GM23338 (cell line): ENCODE data around the gene PAN2. TPM values are rescaled to one million over a fixed set of nuclear protein-coding genes. Genes with fewer than 3 reads are reported as not detected.

ENCODE experiments used
- ATAC-seq: fragments of 200-7000 bp; cut with Tn5 transposase; 3 replicates; pipeline ENCODE4 v1.9.1; 2020
- DNase-seq: peaks from one replicate; pipeline ENCODE4 v3.0.0-alpha.2; 2015; ENCODE audit warnings: low spot score
- H2AFZ ChIP-seq: fragments of 200-600 bp; sonication (generic); 2 replicates; pipeline ENCODE4 v1.8.0; 2016; ENCODE audit warnings: antibody characterized with exemption, mild to moderate bottlenecking, moderate library complexity
- H3F3A ChIP-seq: fragments of 200-600 bp; sonication (generic); replicated peaks from 2 replicates; pipeline ENCODE4 v1.8.0; 2017; ENCODE audit warnings: antibody characterized with exemption, mixed run types, low read depth
- H3K27ac ChIP-seq: fragments of 200-600 bp; sonication (generic); 2 replicates; pipeline ENCODE4 v1.6.1; 2016; ENCODE audit warnings: low read depth
- H3K27me3 ChIP-seq: fragments of 200-600 bp; sonication (generic); 2 replicates; pipeline ENCODE4 v1.8.0; 2016; ENCODE audit warnings: mild to moderate bottlenecking, mixed run types, moderate library complexity; ENCODE audit not compliant: insufficient read depth
- H3K36me3 ChIP-seq: fragments of 200-600 bp; sonication (generic); 2 replicates; pipeline ENCODE4 v1.8.0; 2016; ENCODE audit warnings: mild to moderate bottlenecking; ENCODE audit not compliant: insufficient read depth
- H3K4me1 ChIP-seq: fragments of 200-600 bp; sonication (generic); 2 replicates; pipeline ENCODE4 v1.8.0; 2016; ENCODE audit warnings: mild to moderate bottlenecking, moderate library complexity; ENCODE audit not compliant: insufficient read depth
- H3K4me2 ChIP-seq: fragments of 200-600 bp; sonication (generic); 2 replicates; pipeline ENCODE4 v1.7.1; 2017; ENCODE audit warnings: mixed run types
- H3K4me3 ChIP-seq: fragments of 200-600 bp; sonication (generic); 2 replicates; pipeline ENCODE4 v1.6.1; 2016; ENCODE audit warnings: mixed run types
- H3K79me2 ChIP-seq: fragments of 200-600 bp; sonication (generic); replicated peaks from 2 replicates; pipeline ENCODE4 v1.8.0; 2017; ENCODE audit warnings: mild to moderate bottlenecking; ENCODE audit not compliant: insufficient read depth
- H3K9me2 ChIP-seq: fragments of 200-600 bp; sonication (generic); 2 replicates; pipeline ENCODE4 v1.8.0; 2017; ENCODE audit not compliant: insufficient read depth
- H4K20me1 ChIP-seq: fragments of 200-600 bp; sonication (generic); replicated peaks from 2 replicates; pipeline ENCODE4 v1.8.0; 2017; ENCODE audit warnings: mild to moderate bottlenecking; ENCODE audit not compliant: insufficient read depth
- H3K27ac Mint-ChIP-seq: 2 replicates; pipeline ENCODE4 v1.8.0; 2020; ENCODE audit warnings: inconsistent platforms, mild to moderate bottlenecking, moderate library complexity, mixed read lengths
- H3K27me3 Mint-ChIP-seq: 3 replicates; pipeline ENCODE4 v1.8.0; 2022; ENCODE audit warnings: low read depth, mild to moderate bottlenecking, moderate library complexity, mixed read lengths, inconsistent platforms; ENCODE audit not compliant: insufficient read depth, poor library complexity
- H3K36me3 Mint-ChIP-seq: 3 replicates; pipeline ENCODE4 v1.8.0; 2021; ENCODE audit warnings: low read depth, mild to moderate bottlenecking, inconsistent platforms, moderate library complexity, mixed read lengths
- H3K4me1 Mint-ChIP-seq: 3 replicates; pipeline ENCODE4 v1.8.0; 2020; ENCODE audit warnings: mild to moderate bottlenecking, inconsistent platforms, mixed read lengths
- H3K4me3 Mint-ChIP-seq: 3 replicates; pipeline ENCODE4 v1.8.0; 2021; ENCODE audit warnings: moderate library complexity, mild to moderate bottlenecking, inconsistent platforms, mixed read lengths
- H3K9me3 Mint-ChIP-seq: 3 replicates; pipeline ENCODE4 v1.8.0; 2020; ENCODE audit warnings: moderate library complexity, mild to moderate bottlenecking, inconsistent platforms, mixed read lengths
- CREB1 ChIP-seq: fragments of 250-450 bp; sonication (Bioruptor Pico); IDR thresholded peaks from 2 replicates; pipeline ENCODE4 v1.5.0; 2020; ENCODE audit warnings: low read depth, mild to moderate bottlenecking, moderate library complexity
- CTCF ChIP-seq, 2 experiments: fragments of 200-600 bp in 1 of 2; sonication (generic) in 1 of 2; conservative IDR thresholded peaks; 2 replicates each; pipeline versions ENCODE4 v1.5.1 to v1.6.1; 2016 to 2017; ENCODE audit warnings: antibody characterized with exemption in 2 of 2, low read depth in 2 of 2, mild to moderate bottlenecking in 2 of 2, moderate library complexity in 1 of 2
- ETS1 ChIP-seq: IDR thresholded peaks from 2 replicates; pipeline ENCODE4 v1.6.1; 2016; ENCODE audit warnings: antibody characterized with exemption
- EZH2 ChIP-seq: fragments of 200-600 bp; sonication (generic); IDR thresholded peaks from one replicate; pipeline ENCODE4 v1.8.0; 2017; ENCODE audit warnings: antibody characterized with exemption, mild to moderate bottlenecking, low read depth; ENCODE audit not compliant: unreplicated experiment
- EZH2phosphoT487 ChIP-seq: fragments of 200-600 bp; sonication (generic); IDR thresholded peaks from one replicate; pipeline ENCODE4 v1.8.1; 2018; ENCODE audit warnings: antibody characterized with exemption; ENCODE audit not compliant: unreplicated experiment
- JUNB ChIP-seq: IDR thresholded peaks from one replicate; pipeline ENCODE4 v1.6.1; 2016; ENCODE audit warnings: antibody characterized with exemption; ENCODE audit not compliant: unreplicated experiment
- NANOG ChIP-seq: IDR thresholded peaks from 2 replicates; pipeline ENCODE4 v1.6.1; 2016; ENCODE audit warnings: antibody characterized with exemption, borderline replicate concordance
- POLR2AphosphoS5 ChIP-seq: IDR thresholded peaks from 2 replicates; pipeline ENCODE4 v1.6.1; 2016; ENCODE audit warnings: antibody characterized with exemption, low read depth
- REST ChIP-seq: IDR thresholded peaks from one replicate; pipeline ENCODE4 v1.6.1; 2018; ENCODE audit warnings: antibody characterized with exemption; ENCODE audit not compliant: unreplicated experiment
- STAT1 ChIP-seq: IDR thresholded peaks from one replicate; pipeline ENCODE4 v1.6.1; 2016; ENCODE audit warnings: antibody characterized with exemption; ENCODE audit not compliant: unreplicated experiment
- ZNF114 ChIP-seq: fragments of 250-450 bp; sonication (Bioruptor Pico); IDR thresholded peaks from 2 replicates; pipeline ENCODE4 v1.5.0; 2020; ENCODE audit warnings: mild to moderate bottlenecking, moderate library complexity
- ZNF331 ChIP-seq: fragments of 250-450 bp; sonication (Bioruptor Pico); IDR thresholded peaks from 2 replicates; pipeline ENCODE4 v1.5.0; 2020; ENCODE audit warnings: low read depth, mild to moderate bottlenecking, moderate library complexity
- ZNF462 ChIP-seq: fragments of 250-450 bp; sonication (Bioruptor Pico); IDR thresholded peaks from 2 replicates; pipeline ENCODE4 v1.5.0; 2020; ENCODE audit warnings: mild to moderate bottlenecking, moderate library complexity
- polyA plus RNA-seq: library from polyadenylated mRNA; unstranded; fragments of >200 nt; fragmentation: Nextera tagmentation; extraction: Ambion mirVana; gene quantifications from 2 replicates; pipeline ENCODE4 v1.2.1, GENCODE V29; 2016
- total RNA-seq: library from RNA; depleted of rRNA; stranded (reverse); fragments of >200 nt; shearing (Covaris generic); gene quantifications from 2 replicates; pipeline ENCODE4 v1.2.3, GENCODE V29; 2014

PAN2 gene
- total and polyA plus RNA-seq, 2 experiments from 2014 or later = 11.5 to 27.2 TPM

- TF ChIP-seq ZNF462 (CRISPR knock-in tag) = no peak
Observed at GRCh38 chr12:56326126-56326525, 7.7 kb downstream of the PAN2 start (continued).

- Mint-ChIP-seq H3K4me3 (no peak overlapping the region), H3K27me3 (peaks cover 6% of the 10 kb centered on the region)
- ATAC-seq = no peak
- TF ChIP-seq EZH2 = no peak
- no peak for TF ChIP-seq ZNF114 (CRISPR knock-in tag)
- TF ChIP-seq CREB1 (CRISPR knock-in tag) = no peak
- TF ChIP-seq STAT1 = no peak
- no peak for TF ChIP-seq NANOG
- TF ChIP-seq CTCF (conservative IDR thresholded peaks at IDR 0.05; ENCODE audit: low read depth in 2 of 2) = no peak
- TF ChIP-seq REST = no peak
- no peak for TF ChIP-seq ZNF331 (CRISPR knock-in tag)
- no peak for TF ChIP-seq JUNB
- TF ChIP-seq POLR2AphosphoS5 = no peak
- no peak for TF ChIP-seq EZH2phosphoT487
- no peak for TF ChIP-seq ETS1
Observed at GRCh38 chr12:56324206-56324605, 9.6 kb downstream of the PAN2 start.

More at GRCh38 chr12:56324206-56324605, 9.6 kb downstream of the PAN2 start:
- no peak for DNase-seq
- H3K9me2 ChIP-seq = no peaks in the 10 kb centered on the region
- no peaks in the 10 kb centered on the region for H3K27me3 ChIP-seq
- no peaks in the 10 kb centered on the region for H3K36me3 ChIP-seq
- H3K4me2 ChIP-seq = no peak overlapping the region
- H2AFZ ChIP-seq = no peak overlapping the region
- H3K36me3 Mint-ChIP-seq = peaks cover 18% of the 10 kb centered on the region
- H3F3A ChIP-seq = no peaks in the 10 kb centered on the region
- no peaks in the 10 kb centered on the region for H3K4me1 Mint-ChIP-seq
- H4K20me1 ChIP-seq = no peaks in the 10 kb centered on the region
- H3K4me1 ChIP-seq = no peaks in the 10 kb centered on the region
- no peak overlapping the region for H3K4me3 ChIP-seq
- H3K27ac Mint-ChIP-seq = no peak overlapping the region
- H3K9me3 Mint-ChIP-seq = no peaks in the 10 kb centered on the region
- no peak overlapping the region for H3K27ac ChIP-seq
- no peaks in the 10 kb centered on the region for H3K79me2 ChIP-seq
